Kidney (tissue), 14 donors: ENCODE results near the gene COL23A1. TPM values are rescaled to one million over a fixed set of nuclear protein-coding genes. Genes with fewer than 3 reads are reported as not detected.

Experiments
- DNase-seq, 5 donors: peaks; one replicate each; pipeline ENCODE4 v3.0.0-alpha.2; 2013 to 2020
- FAIRE-seq: peaks from 2 replicates; lab custom pipeline; 2012; peaks lifted over from hg19 to GRCh38; lab: Jason Lieb, UNC
- H3K27ac ChIP-seq, 2 donors: one replicate each; pipeline ENCODE4 v1.7.0; 2013; ENCODE audit warnings: low read depth in 2 of 2, low read length in 2 of 2, inconsistent platforms in 1 of 2
- H3K27me3 ChIP-seq: one replicate; pipeline ENCODE4 v1.7.1; 2013; ENCODE audit warnings: low read length, inconsistent platforms; ENCODE audit not compliant: control insufficient read depth, insufficient read depth
- H3K36me3 ChIP-seq, 3 donors: one replicate each; pipeline versions ENCODE4 v1.7.0 to v1.7.1; 2013; ENCODE audit warnings: low read length in 3 of 3, control low read depth in 1 of 3, inconsistent platforms in 1 of 3; ENCODE audit not compliant: insufficient read depth in 3 of 3, control insufficient read depth in 2 of 3
- H3K4me1 ChIP-seq, 3 donors: one replicate each; pipeline versions ENCODE4 v1.7.0 to v1.7.1; 2013; ENCODE audit warnings: low read length in 3 of 3, inconsistent platforms in 1 of 3, low read depth in 1 of 3; ENCODE audit not compliant: control insufficient read depth in 2 of 3, insufficient read depth in 2 of 3
- H3K4me3 ChIP-seq, 3 donors: one replicate each; pipeline versions ENCODE4 v1.7.0 to v1.8.1; 2013; ENCODE audit warnings: low read length in 3 of 3, control low read depth in 1 of 3, inconsistent platforms in 1 of 3
- H3K9ac ChIP-seq, 3 donors: one replicate each; pipeline versions ENCODE4 v1.7.0 to v1.7.1; 2013; ENCODE audit warnings: low read length in 3 of 3, control low read depth in 1 of 3, inconsistent platforms in 1 of 3
- H3K9me3 ChIP-seq, 3 donors: one replicate each; pipeline versions ENCODE4 v1.7.0 to v1.7.1; 2013; ENCODE audit warnings: low read length in 3 of 3, control low read depth in 1 of 3, inconsistent platforms in 1 of 3; ENCODE audit not compliant: control insufficient read depth in 2 of 3, insufficient read depth in 1 of 3
- intact Hi-C: fragments of 100-400 bp; cut with DNase I; formaldehyde crosslinking; loops from one replicate; pipeline ENCODE4 v1.11.1; 2022
- polyA plus RNA-seq: library from polyadenylated mRNA; stranded (reverse); fragments of 350-450 nt; fragmentation: Illumina TruSeq; extraction: RNeasy Lipid Tissue Mini Kit (QIAGEN cat#74804); gene quantifications from one replicate; pipeline ENCODE4 v1.2.3, GENCODE V29; 2014; ENCODE audit warnings: low read depth, low replicate concordance; ENCODE audit not compliant: insufficient read depth
- total RNA-seq: library from RNA; stranded (reverse); fragmentation: NEBNext Ultra II Directional; extraction: Animal tissue kit (Norgen Biotek cat#: 25700); gene quantifications from one replicate; pipeline ENCODE4 v1.2.1, GENCODE V29; 2021
- TF ChIP-seq, protein P1 (sequence below): IDR thresholded peaks from 3 replicates; pipeline ENCODE4 v1.5.1; 2012; ENCODE audit warnings: mild to moderate bottlenecking, moderate library complexity, borderline replicate concordance; ENCODE audit not compliant: insufficient read depth; ENCODE audit errors: extremely low read depth
- donor health status: control.
- donor health status: control.
- donor health status: control.
- donor health status: control.
- donor health status: control.
- donor health status: DM: yes; HTN: yes; CAD: no.
- donor health status: Normal renal cell carcinoma (clear cell type).

The COL23A1 gene
- total and polyA plus RNA-seq, 2 donors from 2014 or later, result 4.1 to 8.7 TPM

DNA sequence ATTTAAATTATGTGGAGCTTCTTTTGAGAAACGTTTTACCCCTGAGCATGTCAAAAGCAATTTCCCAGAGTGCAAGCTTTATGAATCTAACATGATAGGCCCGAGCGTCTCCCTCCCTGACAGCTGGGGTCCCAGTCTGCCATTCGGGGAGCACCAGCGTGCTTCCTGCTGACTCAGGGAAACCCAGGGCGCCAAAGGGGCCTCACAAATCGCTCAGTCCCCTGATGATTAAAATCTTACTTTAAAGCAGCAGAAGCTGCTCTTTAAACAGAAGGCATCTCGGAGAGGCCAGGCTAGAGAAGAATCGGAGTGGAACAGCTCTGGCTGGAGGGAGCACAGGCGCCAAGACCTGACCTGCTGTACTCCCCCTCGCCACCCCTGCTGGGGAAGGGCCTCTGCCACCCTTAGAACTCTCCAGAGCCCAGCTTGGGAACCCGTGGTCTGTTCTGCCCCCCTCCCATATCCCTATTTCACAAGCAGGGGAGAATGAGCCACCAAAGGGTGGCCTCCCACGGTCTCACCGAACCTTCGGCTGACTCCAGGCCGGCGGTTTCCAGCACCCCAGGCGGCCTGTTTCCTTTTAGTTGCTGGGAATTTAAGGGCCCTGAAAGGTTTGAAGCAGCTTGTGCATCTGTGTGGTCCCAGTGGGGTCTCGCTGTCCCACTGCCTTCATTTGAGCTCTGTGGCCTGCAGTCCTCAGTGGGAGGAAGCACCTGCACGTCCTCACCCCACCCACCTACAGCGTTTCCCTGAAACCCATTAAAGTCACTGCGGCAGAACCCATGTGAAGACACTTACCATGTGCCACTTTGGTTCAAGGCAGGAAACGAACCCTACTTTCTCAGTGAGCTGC is 147.6 kb downstream of the COL23A1 start:
- TF ChIP-seq, protein P1, sequence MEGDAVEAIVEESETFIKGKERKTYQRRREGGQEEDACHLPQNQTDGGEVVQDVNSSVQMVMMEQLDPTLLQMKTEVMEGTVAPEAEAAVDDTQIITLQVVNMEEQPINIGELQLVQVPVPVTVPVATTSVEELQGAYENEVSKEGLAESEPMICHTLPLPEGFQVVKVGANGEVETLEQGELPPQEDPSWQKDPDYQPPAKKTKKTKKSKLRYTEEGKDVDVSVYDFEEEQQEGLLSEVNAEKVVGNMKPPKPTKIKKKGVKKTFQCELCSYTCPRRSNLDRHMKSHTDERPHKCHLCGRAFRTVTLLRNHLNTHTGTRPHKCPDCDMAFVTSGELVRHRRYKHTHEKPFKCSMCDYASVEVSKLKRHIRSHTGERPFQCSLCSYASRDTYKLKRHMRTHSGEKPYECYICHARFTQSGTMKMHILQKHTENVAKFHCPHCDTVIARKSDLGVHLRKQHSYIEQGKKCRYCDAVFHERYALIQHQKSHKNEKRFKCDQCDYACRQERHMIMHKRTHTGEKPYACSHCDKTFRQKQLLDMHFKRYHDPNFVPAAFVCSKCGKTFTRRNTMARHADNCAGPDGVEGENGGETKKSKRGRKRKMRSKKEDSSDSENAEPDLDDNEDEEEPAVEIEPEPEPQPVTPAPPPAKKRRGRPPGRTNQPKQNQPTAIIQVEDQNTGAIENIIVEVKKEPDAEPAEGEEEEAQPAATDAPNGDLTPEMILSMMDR, result no peak
- H3K27me3 ChIP-seq, result no peaks in the 10 kb centered on the region
- peak in 1 of 5 donors; percentile 45 for DNase-seq
- no peaks in the 10 kb centered on the region for H3K4me1 ChIP-seq
- no peak for FAIRE-seq
- H3K4me3 ChIP-seq, result no peak overlapping the region
- no peak overlapping the region for H3K9ac ChIP-seq
- no peaks in the 10 kb centered on the region for H3K36me3 ChIP-seq
- intact Hi-C loops, result no loop called here
- H3K27ac ChIP-seq, result no peak overlapping the region
- H3K9me3 ChIP-seq, result no peaks in the 10 kb centered on the region

DNA sequence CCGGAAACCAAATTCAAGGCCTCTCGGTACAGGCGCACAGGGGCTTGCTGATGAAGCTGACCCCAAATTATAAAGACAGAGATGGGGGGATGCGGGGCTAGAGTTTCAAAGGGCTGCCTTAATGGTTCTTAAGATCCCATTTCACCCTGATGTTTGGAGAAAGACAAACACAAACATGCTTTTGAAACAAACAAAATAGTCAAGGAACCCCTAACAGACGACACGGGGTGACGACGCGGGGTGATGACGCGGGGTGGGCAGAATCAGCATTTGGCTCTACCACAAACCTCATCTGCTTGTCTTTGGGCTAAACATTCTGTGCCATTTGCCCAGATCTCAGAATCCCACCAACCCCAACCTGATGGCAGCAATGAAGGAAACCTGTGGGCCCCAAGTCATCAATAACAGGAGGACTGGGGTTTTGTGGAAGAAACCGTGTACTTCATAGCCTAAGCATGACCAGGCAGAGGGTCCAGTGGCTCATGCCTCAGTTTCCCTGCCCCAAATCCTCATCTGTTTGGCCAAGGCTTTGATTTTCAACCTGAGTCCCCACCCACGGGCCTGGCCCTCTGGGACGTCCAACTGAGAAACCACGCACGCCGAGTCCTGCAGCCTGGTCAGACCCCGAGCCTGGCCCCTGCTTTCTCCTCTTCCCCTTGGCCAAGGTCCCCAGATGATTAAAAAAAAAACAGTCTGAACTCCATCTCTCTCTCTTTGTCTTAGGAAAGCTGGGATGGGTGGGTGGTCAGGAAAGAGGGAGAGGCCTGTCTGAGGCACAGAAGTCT is 148.5 kb downstream of the COL23A1 start:
- Histone ChIP-seq H3K27me3 (no peaks in the 10 kb centered on the region), H3K36me3 (no peaks in the 10 kb centered on the region), H3K9ac (no peak overlapping the region), H3K27ac (no peak overlapping the region), H3K4me3 (no peak overlapping the region), H3K4me1 (no peaks in the 10 kb centered on the region), H3K9me3 (no peaks in the 10 kb centered on the region)
- FAIRE-seq (no peak), DNase-seq (peak in 1 of 5 donors; percentile 22)
- intact Hi-C loops, result no loop called here
- TF ChIP-seq, protein P1, result no peak

DNA sequence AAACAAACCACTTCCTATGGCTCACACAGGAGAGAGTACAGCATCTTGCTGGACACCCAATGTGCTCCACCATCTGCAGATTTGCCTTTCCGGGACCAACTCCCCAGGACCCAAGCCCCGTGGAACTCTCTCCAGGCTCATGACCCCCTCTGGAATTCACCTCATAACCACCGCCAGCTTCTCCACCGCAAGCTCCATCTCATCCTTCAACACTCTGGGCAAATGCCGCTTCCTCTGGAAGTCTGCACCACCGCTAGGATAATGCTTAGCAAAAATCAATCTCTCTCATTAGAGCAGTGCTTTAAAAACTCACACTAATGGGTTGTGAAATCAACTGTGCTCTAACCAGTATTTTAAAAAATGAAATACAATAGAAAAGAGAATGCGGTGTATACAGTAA is 150.0 kb downstream of the COL23A1 start:
- no peaks in the 10 kb centered on the region for H3K9me3 ChIP-seq
- H3K9ac ChIP-seq, result no peak overlapping the region
- H3K4me3 ChIP-seq, result no peak overlapping the region
- TF ChIP-seq, protein P1, result no peak
- no peak for FAIRE-seq
- peak in 1 of 5 donors; percentile 4 for DNase-seq
- H3K27ac ChIP-seq, result no peak overlapping the region
- intact Hi-C loops, result no loop called here
- H3K36me3 ChIP-seq, result no peaks in the 10 kb centered on the region
- no peaks in the 10 kb centered on the region for H3K27me3 ChIP-seq
- peaks cover 0 to 2% (median 2%) of the 10 kb centered on the region in 3 donors for H3K4me1 ChIP-seq
